ENCODE data around the gene HSPBAP1.
"Not testable (repeated sequence)": the region's sequence is repeated elsewhere in the genome, so short reads cannot be mapped to it uniquely, and the experiment has no call there.

Gene HSPBAP1

GRCh38 chr3:122743581-122744120 lies 50.0 kb downstream of the HSPBAP1 start:
- 88% methylated on average over 1 of the region's 4 CpGs for WGBS (ENCODE audit: insufficient coverage)
- DNase-seq = no peak
- CTCF ChIA-PET = interaction anchor here (2.2 kb wide), 1 partner anchor 12 kb away, joined by 13 read pairs; no protein-coding TSS in a partner anchor
- Histone ChIP-seq H3K9me3 (ENCODE audit: control extremely low read depth in 1 of 5, control insufficient read depth in 4 of 5, insufficient read depth in 2 of 5, low read depth in 1 of 5, low read length in 4 of 5) (peaks cover 0 to 10% (median 2%) of the 10 kb centered on the region in 5 experiments), H3K4me3 (ENCODE audit: control insufficient read depth in 1 of 7, extremely low read depth in 1 of 7, insufficient read depth in 4 of 7, low read depth in 2 of 7, low read length in 6 of 7) (no peak overlapping the region), H3K27me3 (replicated peaks in 2 of 5; ENCODE audit: control insufficient read depth in 4 of 5, insufficient read depth in 5 of 5, low read length in 4 of 5) (no peaks in the 10 kb centered on the region), H3K27ac (ENCODE audit: insufficient read depth in 1 of 2, low read depth in 1 of 2, low read length in 2 of 2, poor library complexity in 1 of 2, severe bottlenecking in 2 of 2) (no peak overlapping the region), H3K36me3 (ENCODE audit: control insufficient read depth in 4 of 4, insufficient read depth in 4 of 4, low read length in 3 of 4) (peaks cover 10 to 34% (median 18%) of the 10 kb centered on the region in 4 experiments), H3K4me1 (ENCODE audit: control extremely low read depth in 1 of 4, control insufficient read depth in 4 of 4, insufficient read depth in 4 of 4, low read length in 3 of 4) (no peaks in the 10 kb centered on the region)
- POLR2A ChIA-PET = no interaction called here

GRCh38 chr3:122742234-122742633 lies 51.4 kb downstream of the HSPBAP1 start:
- no peak overlapping the region for H3K4me3 ChIP-seq (ENCODE audit: control insufficient read depth in 1 of 7, extremely low read depth in 1 of 7, insufficient read depth in 4 of 7, low read depth in 2 of 7, low read length in 6 of 7)
- H3K27me3 ChIP-seq (replicated peaks in 2 of 5; ENCODE audit: control insufficient read depth in 4 of 5, insufficient read depth in 5 of 5, low read length in 4 of 5) = no peaks in the 10 kb centered on the region
- ChIA-PET POLR2A (no interaction called here), CTCF (no interaction called here)
- no peak for DNase-seq
- H3K4me1 ChIP-seq (ENCODE audit: control extremely low read depth in 1 of 4, control insufficient read depth in 4 of 4, insufficient read depth in 4 of 4, low read length in 3 of 4) = no peaks in the 10 kb centered on the region
- H3K36me3 ChIP-seq (ENCODE audit: control insufficient read depth in 4 of 4, insufficient read depth in 4 of 4, low read length in 3 of 4) = peaks cover 7 to 34% (median 18%) of the 10 kb centered on the region in 4 experiments
- no peak overlapping the region for H3K27ac ChIP-seq (ENCODE audit: insufficient read depth in 1 of 2, low read depth in 1 of 2, low read length in 2 of 2, poor library complexity in 1 of 2, severe bottlenecking in 2 of 2)
- H3K9me3 ChIP-seq (ENCODE audit: control extremely low read depth in 1 of 5, control insufficient read depth in 4 of 5, insufficient read depth in 2 of 5, low read depth in 1 of 5, low read length in 4 of 5) = peaks cover 0 to 10% (median 2%) of the 10 kb centered on the region in 5 experiments

DNA sequence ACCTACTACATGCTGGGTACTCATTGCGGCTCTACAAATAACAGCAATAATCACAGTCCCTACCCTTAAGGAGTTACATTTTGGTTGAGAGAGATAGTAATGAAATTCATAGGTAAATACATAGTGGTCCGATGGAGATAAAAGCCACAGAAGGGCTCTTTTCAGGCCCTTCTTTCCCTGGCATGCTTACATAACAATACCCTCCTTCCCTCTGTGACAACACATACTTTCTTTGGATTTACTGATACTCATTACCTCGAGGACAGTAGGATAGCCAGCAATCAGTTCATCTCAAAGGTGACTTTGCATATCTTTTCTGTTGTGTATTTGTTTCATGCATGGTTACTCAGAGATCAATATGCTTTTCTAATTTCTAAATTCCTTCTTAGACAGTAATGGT lies 54.5 kb downstream of the HSPBAP1 start:
- no peak overlapping the region for H3K4me3 ChIP-seq (ENCODE audit: control insufficient read depth in 1 of 7, extremely low read depth in 1 of 7, insufficient read depth in 4 of 7, low read depth in 2 of 7, low read length in 6 of 7)
- H3K9me3 ChIP-seq (ENCODE audit: control extremely low read depth in 1 of 5, control insufficient read depth in 4 of 5, insufficient read depth in 2 of 5, low read depth in 1 of 5, low read length in 4 of 5) = peaks cover 0 to 10% (median 2%) of the 10 kb centered on the region in 5 experiments
- H3K4me1 ChIP-seq (ENCODE audit: control extremely low read depth in 1 of 4, control insufficient read depth in 4 of 4, insufficient read depth in 4 of 4, low read length in 3 of 4) = no peaks in the 10 kb centered on the region
- no peaks in the 10 kb centered on the region for H3K27me3 ChIP-seq (replicated peaks in 2 of 5; ENCODE audit: control insufficient read depth in 4 of 5, insufficient read depth in 5 of 5, low read length in 4 of 5)
- DNase-seq = no peak
- 100% methylated on average over 1 of the region's 3 CpGs for WGBS (ENCODE audit: insufficient coverage)
- POLR2A ChIA-PET = no interaction called here
- no peak overlapping the region for H3K27ac ChIP-seq (ENCODE audit: insufficient read depth in 1 of 2, low read depth in 1 of 2, low read length in 2 of 2, poor library complexity in 1 of 2, severe bottlenecking in 2 of 2)
- CTCF ChIA-PET = no interaction called here
- H3K36me3 ChIP-seq (ENCODE audit: control insufficient read depth in 4 of 4, insufficient read depth in 4 of 4, low read length in 3 of 4) = peaks cover 6 to 32% (median 17%) of the 10 kb centered on the region in 4 experiments

DNA sequence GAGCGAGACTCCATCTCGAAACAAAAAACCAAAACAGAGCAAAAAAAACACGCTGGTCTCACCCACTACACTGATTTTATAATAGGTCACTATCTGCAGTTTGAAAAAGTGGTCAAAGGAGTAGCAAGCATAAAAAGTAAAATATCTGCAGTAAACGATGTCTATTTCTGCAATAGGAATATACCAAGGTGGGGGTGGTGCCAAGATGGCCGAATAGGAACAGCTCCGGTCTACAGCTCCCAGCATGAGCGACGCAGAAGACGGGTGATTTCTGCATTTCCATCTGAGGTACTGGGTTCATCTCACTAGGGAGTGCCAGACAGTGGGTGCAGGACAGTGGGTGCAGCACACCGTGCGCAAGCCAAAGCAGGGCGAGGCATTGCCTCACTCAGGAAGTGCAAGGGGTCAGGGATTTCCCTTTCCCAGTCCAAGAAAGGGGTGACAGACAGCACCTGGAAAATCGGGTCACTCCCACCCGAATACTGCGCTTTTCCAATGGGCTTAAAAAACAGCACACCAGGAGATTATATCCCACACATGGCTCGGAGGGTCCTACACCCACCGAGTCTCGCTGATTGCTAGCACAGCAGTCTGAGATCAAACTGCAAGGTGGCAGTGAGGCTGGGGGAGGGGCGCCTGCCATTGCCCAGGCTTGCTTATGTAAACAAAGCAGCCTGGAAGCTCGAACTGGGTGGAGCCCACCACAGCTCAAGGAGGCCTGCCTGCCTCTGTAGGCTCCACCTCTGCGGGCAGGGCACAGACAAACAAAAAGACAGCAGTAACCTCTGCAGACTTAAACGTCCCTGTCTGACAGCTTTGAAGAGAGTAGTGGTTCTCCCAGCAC lies 60.7 kb downstream of the HSPBAP1 start:
- H3K4me1 ChIP-seq (ENCODE audit: control extremely low read depth in 1 of 4, control insufficient read depth in 4 of 4, insufficient read depth in 4 of 4, low read length in 3 of 4); H3K9me3 ChIP-seq (ENCODE audit: control extremely low read depth in 1 of 5, control insufficient read depth in 4 of 5, insufficient read depth in 2 of 5, low read depth in 1 of 5, low read length in 4 of 5); H3K27me3 ChIP-seq (replicated peaks in 2 of 5; ENCODE audit: control insufficient read depth in 4 of 5, insufficient read depth in 5 of 5, low read length in 4 of 5); DNase-seq; CTCF ChIA-PET; H3K27ac ChIP-seq (ENCODE audit: insufficient read depth in 1 of 2, low read depth in 1 of 2, low read length in 2 of 2, poor library complexity in 1 of 2, severe bottlenecking in 2 of 2); H3K4me3 ChIP-seq (ENCODE audit: control insufficient read depth in 1 of 7, extremely low read depth in 1 of 7, insufficient read depth in 4 of 7, low read depth in 2 of 7, low read length in 6 of 7): not testable (repeated sequence)
- H3K36me3 ChIP-seq (ENCODE audit: control insufficient read depth in 4 of 4, insufficient read depth in 4 of 4, low read length in 3 of 4) = peaks cover 5 to 16% (median 9%) of the 10 kb centered on the region in 4 experiments
- 100% methylated on average over 11 of the region's 22 CpGs for WGBS (ENCODE audit: insufficient coverage)
- POLR2A ChIA-PET = interaction anchor here (0.6 to 0.7 kb wide), 2 partner anchors 16 to 662 kb away, joined by 3 to 4 read pairs; no protein-coding TSS in a partner anchor

- no peak overlapping the region for H3K27ac ChIP-seq (ENCODE audit: insufficient read depth in 1 of 2, low read depth in 1 of 2, low read length in 2 of 2, poor library complexity in 1 of 2, severe bottlenecking in 2 of 2)
- peaks cover 0 to 4% (median 0%) of the 10 kb centered on the region in 5 experiments for H3K9me3 ChIP-seq (ENCODE audit: control extremely low read depth in 1 of 5, control insufficient read depth in 4 of 5, insufficient read depth in 2 of 5, low read depth in 1 of 5, low read length in 4 of 5)
- no peak overlapping the region for H3K4me3 ChIP-seq (ENCODE audit: control insufficient read depth in 1 of 7, extremely low read depth in 1 of 7, insufficient read depth in 4 of 7, low read depth in 2 of 7, low read length in 6 of 7)
- WGBS (ENCODE audit: insufficient coverage) = 95% methylated on average over 4 of the region's 4 CpGs
- ChIA-PET CTCF (no interaction called here), POLR2A (no interaction called here)
- peak in 1 of 3 donors; percentile 31 for DNase-seq
- H3K4me1 ChIP-seq (ENCODE audit: control extremely low read depth in 1 of 4, control insufficient read depth in 4 of 4, insufficient read depth in 4 of 4, low read length in 3 of 4) = no peaks in the 10 kb centered on the region
- H3K27me3 ChIP-seq (replicated peaks in 2 of 5; ENCODE audit: control insufficient read depth in 4 of 5, insufficient read depth in 5 of 5, low read length in 4 of 5) = no peaks in the 10 kb centered on the region
- H3K36me3 ChIP-seq (ENCODE audit: control insufficient read depth in 4 of 4, insufficient read depth in 4 of 4, low read length in 3 of 4) = peaks cover 5 to 25% (median 12%) of the 10 kb centered on the region in 4 experiments
These were observed 63.4 kb downstream of the HSPBAP1 start for GRCh38 chr3:122730240-122730639.

- no peak for DNase-seq
- Histone ChIP-seq H3K4me1 (ENCODE audit: control extremely low read depth in 1 of 4, control insufficient read depth in 4 of 4, insufficient read depth in 4 of 4, low read length in 3 of 4) (no peaks in the 10 kb centered on the region), H3K27me3 (replicated peaks in 2 of 5; ENCODE audit: control insufficient read depth in 4 of 5, insufficient read depth in 5 of 5, low read length in 4 of 5) (no peaks in the 10 kb centered on the region), H3K4me3 (ENCODE audit: control insufficient read depth in 1 of 7, extremely low read depth in 1 of 7, insufficient read depth in 4 of 7, low read depth in 2 of 7, low read length in 6 of 7) (no peak overlapping the region), H3K36me3 (ENCODE audit: control insufficient read depth in 4 of 4, insufficient read depth in 4 of 4, low read length in 3 of 4) (peaks cover 5 to 29% (median 13%) of the 10 kb centered on the region in 4 experiments), H3K27ac (ENCODE audit: insufficient read depth in 1 of 2, low read depth in 1 of 2, low read length in 2 of 2, poor library complexity in 1 of 2, severe bottlenecking in 2 of 2) (no peak overlapping the region), H3K9me3 (ENCODE audit: control extremely low read depth in 1 of 5, control insufficient read depth in 4 of 5, insufficient read depth in 2 of 5, low read depth in 1 of 5, low read length in 4 of 5) (peaks cover 0 to 4% (median 1%) of the 10 kb centered on the region in 5 experiments)
- CTCF ChIA-PET = no interaction called here
- 100% methylated on average over 5 of the region's 8 CpGs for WGBS (ENCODE audit: insufficient coverage)
- POLR2A ChIA-PET = interaction anchor here (0.6 to 0.7 kb wide), 2 partner anchors 44 to 1010 kb away, joined by 3 read pairs; no protein-coding TSS in a partner anchor
These were observed 64.7 kb downstream of the HSPBAP1 start for GRCh38 chr3:122728756-122729514.
